Parietal lobe (tissue), 2 donors: ENCODE data around the gene WFDC11. TPM values are rescaled to one million over a fixed set of nuclear protein-coding genes. Genes with fewer than 3 reads are reported as not detected.

ENCODE experiments used
- small RNA-seq: library from RNA; depleted of rRNA; stranded (forward); fragments of <200 nt; gene quantifications from one replicate; pipeline ENCODE3, GENCODE V24; 2014; ENCODE audit warnings: low replicate concordance
- total RNA-seq: library from RNA; depleted of rRNA; stranded (reverse); fragments of >200 nt; gene quantifications from one replicate; pipeline ENCODE4 v1.2.3, GENCODE V29; 2014

Gene WFDC11
- not detected for total RNA-seq

DNA sequence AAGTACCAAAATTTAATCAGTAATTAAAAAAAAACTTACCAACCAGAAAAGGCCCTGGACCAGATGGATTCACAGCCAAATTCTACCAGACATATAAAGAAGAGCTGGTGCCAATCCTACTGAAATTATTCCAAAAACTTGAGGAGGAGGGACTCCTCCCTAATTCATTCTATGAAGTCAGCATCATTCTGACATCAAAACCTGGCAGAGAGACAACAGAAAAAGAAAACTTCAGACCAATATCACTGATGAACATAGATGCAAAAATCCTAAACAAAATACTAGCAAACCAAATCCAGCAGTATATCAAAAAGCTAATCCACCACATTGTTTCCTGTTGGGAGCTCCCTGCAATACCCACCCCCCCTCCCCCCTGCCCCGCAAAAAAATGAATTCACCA, at the start of gene WFDC11:
Gene WFDC11, minus strand, starts transcription at position 101 of the 400 bp plus-strand sequence. CDS start 19,639 bp downstream, outside the sequence.

DNA sequence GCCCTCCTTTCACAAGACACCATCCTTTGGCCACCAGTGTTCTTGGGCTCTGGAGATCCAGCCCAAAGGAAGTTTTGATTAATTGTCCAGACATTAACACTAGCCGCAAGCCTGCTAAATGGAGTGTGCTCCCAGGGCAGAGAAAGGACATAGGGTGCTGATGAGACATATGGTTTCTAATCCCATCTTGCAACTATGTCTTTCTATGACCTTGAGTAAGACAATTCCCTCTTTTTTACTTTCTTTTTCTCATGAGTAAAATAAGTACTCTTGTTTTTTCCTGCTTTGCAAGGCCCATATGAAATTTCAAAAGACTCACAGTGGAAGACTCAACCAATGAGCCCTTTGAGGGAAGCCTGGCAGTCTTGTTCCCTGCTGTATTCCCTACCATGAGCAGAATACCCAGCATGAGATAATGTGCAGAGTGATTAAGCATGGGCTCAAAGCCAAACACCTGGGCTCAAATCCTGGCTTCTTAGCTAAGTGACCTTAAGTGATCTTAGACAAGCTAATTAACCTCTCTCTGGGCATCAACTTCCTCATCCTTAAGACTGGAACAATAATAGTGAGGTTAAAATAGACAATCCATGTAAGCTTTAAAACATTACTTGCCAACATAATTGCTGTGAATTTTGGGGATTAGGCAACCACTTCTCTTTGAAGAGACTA, 35.1 kb upstream of the WFDC11 start, which contains the start of gene WFDC10B:
Gene WFDC10B, minus strand, starts transcription at position 51 of the 669 bp plus-strand sequence. CDS start 19,027 bp downstream, outside the sequence.

DNA sequence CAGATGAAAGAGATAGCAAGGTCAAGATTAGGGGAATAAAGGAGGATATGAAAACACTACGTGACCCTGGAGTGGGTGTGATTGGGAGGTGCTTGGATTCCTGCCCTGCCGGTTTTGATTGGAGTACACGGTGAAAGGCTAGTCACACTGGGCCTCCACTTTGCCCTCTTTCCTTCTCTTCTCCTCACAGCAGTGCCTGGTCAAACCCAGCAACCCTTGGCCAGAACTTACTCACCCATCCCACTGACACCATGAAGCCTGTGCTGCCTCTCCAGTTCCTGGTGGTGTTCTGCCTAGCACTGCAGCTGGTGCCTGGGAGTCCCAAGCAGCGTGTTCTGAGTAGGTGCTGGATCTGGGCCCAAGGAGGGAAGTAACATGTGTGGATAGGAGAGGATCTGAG, 31.8 kb upstream of the WFDC11 start, which contains the start of gene WFDC13:
Gene WFDC13, plus strand, starts transcription at position 166 of the 400 bp plus-strand sequence. Its CDS starts 86 bp downstream, at position 252.

DNA sequence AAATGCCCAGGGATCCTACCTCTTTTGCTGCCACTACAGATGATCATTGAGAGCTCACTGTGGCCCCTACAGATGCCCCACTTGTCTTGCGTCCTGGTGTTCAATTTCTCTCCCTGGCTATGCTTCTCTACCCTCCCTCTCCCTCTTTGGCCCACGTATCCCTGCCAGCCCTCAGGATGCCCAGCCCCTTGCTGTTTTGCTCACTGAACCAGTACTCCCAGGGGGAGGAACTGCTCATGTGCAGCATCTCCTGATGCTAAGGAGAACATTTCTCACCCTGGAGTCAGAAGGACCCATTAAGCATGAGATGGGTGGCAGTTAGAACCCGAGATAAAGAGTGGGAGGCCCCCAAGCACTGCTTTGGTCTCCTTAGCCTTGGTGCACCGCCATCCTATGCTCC, 38.9 kb downstream of the WFDC11 start, which contains the start of gene WFDC9:
Gene WFDC9, minus strand, starts transcription at position 101 of the 400 bp plus-strand sequence. CDS start 21,103 bp downstream, outside the sequence.

DNA sequence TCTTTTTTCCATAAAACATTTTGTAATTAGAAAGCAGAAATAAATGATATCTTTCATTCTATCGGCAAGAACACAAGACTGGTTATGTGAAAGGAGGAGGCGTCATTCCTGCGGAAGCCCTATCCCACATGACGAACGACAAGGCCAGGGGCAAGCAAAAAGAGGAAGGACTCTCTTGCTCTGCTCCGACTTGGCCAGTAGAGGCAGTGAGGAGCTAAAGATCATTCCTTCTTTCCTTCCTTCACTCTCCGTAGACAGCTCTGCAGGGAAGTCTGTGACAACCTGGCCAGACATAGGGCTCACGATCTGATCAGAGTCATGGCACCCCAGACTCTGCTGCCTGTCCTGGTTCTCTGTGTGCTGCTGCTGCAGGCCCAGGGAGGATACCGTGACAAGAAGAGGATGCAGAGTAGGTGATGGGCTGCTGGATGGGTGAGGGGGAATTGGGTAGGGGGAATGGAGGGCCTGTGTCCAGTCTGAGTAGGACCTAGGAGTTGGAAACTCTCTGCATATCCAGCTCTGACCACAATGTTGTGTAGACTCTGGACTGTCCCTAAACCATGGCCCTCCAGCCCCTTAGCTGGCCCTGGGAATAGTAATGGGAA, 40.4 kb downstream of the WFDC11 start, which contains the start of gene WFDC10A:
Gene WFDC10A, plus strand, starts transcription at position 244 of the 605 bp plus-strand sequence. Its CDS starts 75 bp downstream, at position 319.

Small RNA genes lying within 50 kb of the gene (small RNA-seq; reads per million reads assigned to genes)
- not detected for gene MIR3617

Other genes starting within 250 kb of the WFDC11 start
- gene WFDC2, start 200.5 kb downstream of the WFDC11 start, total RNA-seq: 4.4 TPM
- not detected for gene SPINT3, start 154.6 kb downstream of the WFDC11 start, total RNA-seq
- gene WFDC6, start 130.8 kb downstream of the WFDC11 start, total RNA-seq: not detected
- not detected for gene EPPIN, start 122.8 kb downstream of the WFDC11 start, total RNA-seq
- gene WFDC8, start 91.0 kb downstream of the WFDC11 start, total RNA-seq: not detected
- not detected for gene WFDC10A, start 40.5 kb downstream of the WFDC11 start, total RNA-seq
- gene WFDC9, start 39.0 kb downstream of the WFDC11 start, total RNA-seq: not detected
- gene WFDC13, start 31.8 kb upstream of the WFDC11 start, total RNA-seq: not detected
- gene WFDC10B, start 34.8 kb upstream of the WFDC11 start, total RNA-seq: not detected
- gene SPINT4, start 52.1 kb upstream of the WFDC11 start, total RNA-seq: not detected
- not detected for gene WFDC3, start 121.6 kb upstream of the WFDC11 start, total RNA-seq
- 10.0 TPM for gene DNTTIP1, start 121.7 kb upstream of the WFDC11 start, total RNA-seq
- 10.6 TPM for gene UBE2C, start 142.4 kb upstream of the WFDC11 start, total RNA-seq
- not detected for gene TNNC2, start 157.1 kb upstream of the WFDC11 start, total RNA-seq
- 21.3 TPM for gene SNX21, start 163.6 kb upstream of the WFDC11 start, total RNA-seq
- 33.2 TPM for gene ACOT8, start 187.2 kb upstream of the WFDC11 start, total RNA-seq
- 14.4 TPM for gene ZSWIM3, start 187.4 kb upstream of the WFDC11 start, total RNA-seq
- 7.8 TPM for gene ZSWIM1, start 211.0 kb upstream of the WFDC11 start, total RNA-seq
- 4.4 TPM for gene SPATA25, start 217.4 kb upstream of the WFDC11 start, total RNA-seq
- gene NEURL2, start 221.0 kb upstream of the WFDC11 start, total RNA-seq: 6.9 TPM
- 21.9 TPM for gene CTSA, start 221.1 kb upstream of the WFDC11 start, total RNA-seq
- 13.5 TPM for gene PLTP, start 241.9 kb upstream of the WFDC11 start, total RNA-seq